Measurements from ENCODE around the gene PGLYRP2. TPM values are rescaled to one million over a fixed set of nuclear protein-coding genes. Genes with fewer than 3 reads are reported as not detected.

PGLYRP2 gene
- total and polyA plus RNA-seq, 2 of the 13 experiments (the other 11 are each of a cell fraction or from before 2014, with no cell fraction given): 0.04 to 1.0 TPM

DNA sequence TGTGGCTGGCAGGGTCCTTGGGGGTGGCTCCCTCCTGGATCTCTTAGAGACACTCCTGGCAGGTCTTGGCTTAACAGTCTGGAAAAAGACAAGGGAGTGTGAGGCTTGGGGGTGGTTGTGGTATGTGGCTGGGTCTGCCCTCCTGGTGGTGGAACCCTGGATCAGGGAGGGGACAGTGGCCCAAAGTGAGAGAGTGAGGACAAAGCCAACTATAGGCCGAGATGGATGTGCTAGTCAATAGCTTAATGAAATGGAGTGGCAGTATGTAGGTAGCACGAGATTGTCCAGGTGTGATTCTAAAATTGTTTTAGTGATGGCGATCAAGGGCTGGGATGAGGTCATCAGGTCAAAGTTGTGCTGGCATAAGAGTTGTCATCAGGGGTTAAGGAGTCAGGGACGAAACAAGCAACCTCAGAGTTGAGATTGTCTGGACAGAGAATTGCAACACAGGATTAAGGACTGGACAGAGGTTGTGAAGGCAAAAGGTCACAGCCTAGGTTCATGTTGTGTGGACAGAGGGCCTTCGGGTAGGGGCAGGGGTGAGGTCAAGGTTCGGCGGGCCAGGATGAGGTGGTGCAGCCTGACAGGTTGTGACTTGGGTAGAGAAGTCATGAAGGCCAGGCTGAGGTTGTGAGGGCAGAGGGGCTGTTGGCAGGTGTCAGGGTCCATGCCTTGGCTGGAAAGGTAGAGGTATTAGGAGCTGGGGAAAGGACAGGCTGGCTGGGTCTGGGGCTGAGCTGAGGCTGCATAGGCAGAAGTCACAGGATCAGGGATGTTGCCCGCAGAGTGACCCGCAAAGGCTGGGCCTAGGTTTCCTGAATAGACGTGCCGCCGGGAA, 10.4 kb downstream of the PGLYRP2 start (continued):
- TF ChIP-seq ZMYM3 (CRISPR knock-in tag; IDR thresholded peaks at IDR 0.05) (peak; percentile 39; the same call in 1 of the 2 replicates), JUN (CRISPR knock-in tag; IDR thresholded peaks at IDR 0.05) (0 out of 2 replicates have a peak, but pooled peaks have one; percentile 61), DR1 (CRISPR knock-in tag; IDR thresholded peaks at IDR 0.05) (no peak), ZC3H13 (CRISPR knock-in tag; IDR thresholded peaks at IDR 0.05) (no peak), KDM2A (CRISPR knock-in tag; IDR thresholded peaks at IDR 0.05; ENCODE audit: borderline replicate concordance, low read depth) (no peak), SMARCC2 (IDR thresholded peaks at IDR 0.05) (no peak), ZSCAN20 (CRISPR knock-in tag; IDR thresholded peaks at IDR 0.05; ENCODE audit: borderline replicate concordance) (no peak), ARHGAP35 (CRISPR knock-in tag; IDR thresholded peaks at IDR 0.05; ENCODE audit: borderline replicate concordance) (no peak), ZBTB21 (CRISPR knock-in tag; IDR thresholded peaks at IDR 0.05) (peak; percentile 33; the same call in 1 of the 2 replicates), EP300 (IDR thresholded peaks at IDR 0.05; ENCODE audit: low read depth in 2 of 2, low read length in 2 of 2) (peak in 1 of 2 experiments; percentile 73; a peak in 1 of 4 replicates), EP300 (CRISPR knock-in tag; IDR thresholded peaks at IDR 0.05; ENCODE audit: borderline replicate concordance) (no peak), HNRNPL (IDR thresholded peaks at IDR 0.05; ENCODE audit: low read depth, low read length) (no peak), ZGPAT (CRISPR knock-in tag; IDR thresholded peaks at IDR 0.05) (no peak), ZMAT5 (CRISPR knock-in tag; IDR thresholded peaks at IDR 0.05; ENCODE audit: borderline replicate concordance, low read depth) (no peak), ARID3A (IDR thresholded peaks at IDR 0.05; ENCODE audit: low read depth, low read length) (no peak), NONO (IDR thresholded peaks at IDR 0.05) (no peak), NONO (CRISPR knock-in tag; conservative IDR thresholded peaks at IDR 0.05) (no peak; the same call in 1 of the 2 replicates), KDM1A (CRISPR knock-in tag; IDR thresholded peaks at IDR 0.05) (no peak)
- TF ChIP-seq, protein P1, sequence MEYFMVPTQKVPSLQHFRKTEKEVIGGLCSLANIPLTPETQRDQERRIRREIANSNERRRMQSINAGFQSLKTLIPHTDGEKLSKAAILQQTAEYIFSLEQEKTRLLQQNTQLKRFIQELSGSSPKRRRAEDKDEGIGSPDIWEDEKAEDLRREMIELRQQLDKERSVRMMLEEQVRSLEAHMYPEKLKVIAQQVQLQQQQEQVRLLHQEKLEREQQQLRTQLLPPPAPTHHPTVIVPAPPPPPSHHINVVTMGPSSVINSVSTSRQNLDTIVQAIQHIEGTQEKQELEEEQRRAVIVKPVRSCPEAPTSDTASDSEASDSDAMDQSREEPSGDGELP (IDR thresholded peaks at IDR 0.05; ENCODE audit: borderline replicate concordance, low read depth): no peak
- TF ChIP-seq, protein P2, sequence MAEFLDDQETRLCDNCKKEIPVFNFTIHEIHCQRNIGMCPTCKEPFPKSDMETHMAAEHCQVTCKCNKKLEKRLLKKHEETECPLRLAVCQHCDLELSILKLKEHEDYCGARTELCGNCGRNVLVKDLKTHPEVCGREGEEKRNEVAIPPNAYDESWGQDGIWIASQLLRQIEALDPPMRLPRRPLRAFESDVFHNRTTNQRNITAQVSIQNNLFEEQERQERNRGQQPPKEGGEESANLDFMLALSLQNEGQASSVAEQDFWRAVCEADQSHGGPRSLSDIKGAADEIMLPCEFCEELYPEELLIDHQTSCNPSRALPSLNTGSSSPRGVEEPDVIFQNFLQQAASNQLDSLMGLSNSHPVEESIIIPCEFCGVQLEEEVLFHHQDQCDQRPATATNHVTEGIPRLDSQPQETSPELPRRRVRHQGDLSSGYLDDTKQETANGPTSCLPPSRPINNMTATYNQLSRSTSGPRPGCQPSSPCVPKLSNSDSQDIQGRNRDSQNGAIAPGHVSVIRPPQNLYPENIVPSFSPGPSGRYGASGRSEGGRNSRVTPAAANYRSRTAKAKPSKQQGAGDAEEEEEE (CRISPR knock-in tag; IDR thresholded peaks at IDR 0.05; ENCODE audit: borderline replicate concordance): no peak
